Measurements from ENCODE around the gene ENDOG. TPM values are rescaled to one million over a fixed set of nuclear protein-coding genes. Genes with fewer than 3 reads are reported as not detected.

The ENDOG gene
- total RNA-seq, 2 donors from 2014 or later = 59.5 to 66.4 TPM

DNA sequence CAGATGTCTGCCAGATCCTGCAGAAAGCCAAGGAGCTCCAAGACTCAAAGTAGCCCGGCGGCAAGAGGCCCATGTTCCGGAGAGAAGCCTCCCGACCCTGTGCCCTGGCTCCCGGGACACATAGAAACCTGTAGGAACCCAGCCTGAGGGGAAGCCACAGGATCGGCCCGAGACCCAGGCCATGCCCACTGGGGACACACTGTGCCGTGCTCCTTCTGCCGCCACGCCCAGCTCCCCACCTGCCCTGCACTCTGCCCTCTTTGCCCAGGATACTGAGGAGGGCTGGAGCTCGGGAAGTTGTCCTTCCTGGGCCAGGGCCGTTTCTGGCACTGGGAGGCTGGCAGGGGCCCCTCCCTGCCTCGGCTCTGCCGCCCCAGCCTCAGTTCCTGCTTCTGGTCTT, 10.5 kb upstream of the ENDOG start:
- TF ChIP-seq, protein P1, sequence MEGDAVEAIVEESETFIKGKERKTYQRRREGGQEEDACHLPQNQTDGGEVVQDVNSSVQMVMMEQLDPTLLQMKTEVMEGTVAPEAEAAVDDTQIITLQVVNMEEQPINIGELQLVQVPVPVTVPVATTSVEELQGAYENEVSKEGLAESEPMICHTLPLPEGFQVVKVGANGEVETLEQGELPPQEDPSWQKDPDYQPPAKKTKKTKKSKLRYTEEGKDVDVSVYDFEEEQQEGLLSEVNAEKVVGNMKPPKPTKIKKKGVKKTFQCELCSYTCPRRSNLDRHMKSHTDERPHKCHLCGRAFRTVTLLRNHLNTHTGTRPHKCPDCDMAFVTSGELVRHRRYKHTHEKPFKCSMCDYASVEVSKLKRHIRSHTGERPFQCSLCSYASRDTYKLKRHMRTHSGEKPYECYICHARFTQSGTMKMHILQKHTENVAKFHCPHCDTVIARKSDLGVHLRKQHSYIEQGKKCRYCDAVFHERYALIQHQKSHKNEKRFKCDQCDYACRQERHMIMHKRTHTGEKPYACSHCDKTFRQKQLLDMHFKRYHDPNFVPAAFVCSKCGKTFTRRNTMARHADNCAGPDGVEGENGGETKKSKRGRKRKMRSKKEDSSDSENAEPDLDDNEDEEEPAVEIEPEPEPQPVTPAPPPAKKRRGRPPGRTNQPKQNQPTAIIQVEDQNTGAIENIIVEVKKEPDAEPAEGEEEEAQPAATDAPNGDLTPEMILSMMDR (IDR thresholded peaks at IDR 0.05) = no peak
- no peak for DNase-seq
- H3K9me3 ChIP-seq = no peaks in the 10 kb centered on the region
- H3K27me3 ChIP-seq = no peaks in the 10 kb centered on the region
- H3K27ac ChIP-seq = no peak overlapping the region
- intact Hi-C loops (cut with DNase I) = no loop called here
- no peak overlapping the region for H3K9ac ChIP-seq (ENCODE audit: low read depth in 2 of 2, low read length in 2 of 2)
- H3K4me1 ChIP-seq = no peaks in the 10 kb centered on the region
- H3K36me3 ChIP-seq = no peaks in the 10 kb centered on the region
- H3K4me3 ChIP-seq = no peak overlapping the region

DNA sequence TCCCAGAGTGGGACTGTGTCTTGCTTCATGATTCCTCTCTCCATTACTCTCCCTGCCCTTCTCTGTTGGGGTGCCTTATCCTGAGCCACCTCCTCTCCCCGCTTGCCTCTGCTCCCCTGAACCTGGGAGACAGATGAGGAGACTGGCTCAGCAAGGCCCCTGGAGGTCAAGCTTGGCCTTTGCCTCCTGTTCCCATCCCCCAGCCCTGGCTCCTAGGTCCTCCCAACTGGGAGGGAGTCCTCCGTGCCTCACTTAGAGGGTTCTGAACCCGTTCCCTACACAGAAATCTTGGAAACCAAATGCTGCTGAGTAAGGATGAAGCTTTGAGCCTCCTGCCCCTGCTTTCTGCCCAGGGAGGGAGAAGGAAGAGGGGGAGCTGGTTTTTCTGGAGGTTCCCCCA, 9.8 kb upstream of the ENDOG start:
- TF ChIP-seq, protein P1 (IDR thresholded peaks at IDR 0.05) = no peak
- no peak for DNase-seq
- Histone ChIP-seq H3K27me3 (no peaks in the 10 kb centered on the region), H3K4me1 (no peaks in the 10 kb centered on the region), H3K27ac (no peak overlapping the region), H3K9ac (ENCODE audit: low read depth in 2 of 2, low read length in 2 of 2) (no peak overlapping the region), H3K9me3 (no peaks in the 10 kb centered on the region), H3K4me3 (no peak overlapping the region), H3K36me3 (no peaks in the 10 kb centered on the region)
- intact Hi-C loops (cut with DNase I) = no loop called here

DNA sequence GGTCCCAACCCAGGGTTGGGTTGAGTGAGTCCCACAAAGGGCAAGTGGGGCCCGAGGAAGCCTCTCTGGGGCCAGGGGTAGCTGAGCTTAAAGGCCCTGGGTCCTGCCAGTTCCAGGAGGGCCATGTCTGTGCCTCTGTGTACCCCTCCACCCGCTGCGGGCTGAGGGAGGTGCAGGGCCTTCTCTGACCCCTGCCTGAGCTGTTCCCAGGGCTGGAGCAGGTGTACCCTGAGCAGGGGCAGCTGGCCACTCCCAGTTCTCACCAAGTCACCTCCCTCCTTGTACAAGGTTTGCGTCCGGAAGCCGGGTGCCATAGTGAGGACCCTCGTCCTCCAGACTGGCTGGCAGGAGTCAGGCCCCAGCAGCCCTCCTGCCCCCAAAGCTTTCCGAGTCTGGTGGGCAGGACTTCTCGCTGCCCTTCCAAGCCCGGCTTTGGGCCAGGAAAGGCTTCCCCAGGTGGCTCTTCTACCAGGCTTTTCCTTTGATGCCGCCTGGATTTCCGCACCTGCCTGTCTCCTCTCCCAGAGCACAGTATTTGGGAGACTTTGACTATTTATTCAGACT, 9.2 kb upstream of the ENDOG start:
- intact Hi-C loops (cut with DNase I) = no loop called here
- DNase-seq = no peak
- no peaks in the 10 kb centered on the region for H3K4me1 ChIP-seq
- H3K27ac ChIP-seq = no peak overlapping the region
- H3K27me3 ChIP-seq = no peaks in the 10 kb centered on the region
- TF ChIP-seq, protein P1 (IDR thresholded peaks at IDR 0.05) = no peak
- no peaks in the 10 kb centered on the region for H3K36me3 ChIP-seq
- H3K9ac ChIP-seq (ENCODE audit: low read depth in 2 of 2, low read length in 2 of 2) = no peak overlapping the region
- H3K4me3 ChIP-seq = no peak overlapping the region
- no peaks in the 10 kb centered on the region for H3K9me3 ChIP-seq

DNA sequence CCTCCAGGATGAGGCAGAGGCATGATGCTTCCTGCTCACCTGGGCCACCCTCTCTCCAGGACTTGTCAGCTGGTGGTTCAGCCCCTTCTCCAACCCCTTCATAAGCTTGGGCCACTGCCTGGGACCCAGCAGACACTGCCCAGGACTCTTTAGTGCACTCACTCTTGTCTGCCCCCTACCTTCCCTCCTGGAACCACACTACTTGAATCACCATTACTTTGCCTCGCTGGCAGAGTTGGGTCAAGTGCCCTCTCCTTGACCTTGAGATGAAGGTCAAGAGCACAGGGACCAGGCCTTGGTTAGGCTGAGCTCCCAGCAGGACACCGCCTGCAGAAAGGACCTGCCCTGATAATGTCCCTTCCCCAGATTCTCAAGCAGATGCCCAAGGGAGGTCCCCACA, 8.5 kb upstream of the ENDOG start:
- Histone ChIP-seq H3K4me3 (no peak overlapping the region), H3K9ac (ENCODE audit: low read depth in 2 of 2, low read length in 2 of 2) (no peak overlapping the region), H3K36me3 (no peaks in the 10 kb centered on the region), H3K27ac (no peak overlapping the region), H3K27me3 (no peaks in the 10 kb centered on the region), H3K4me1 (no peaks in the 10 kb centered on the region), H3K9me3 (no peaks in the 10 kb centered on the region)
- TF ChIP-seq, protein P1 (IDR thresholded peaks at IDR 0.05) = no peak
- intact Hi-C loops (cut with DNase I) = no loop called here
- DNase-seq = no peak

DNA sequence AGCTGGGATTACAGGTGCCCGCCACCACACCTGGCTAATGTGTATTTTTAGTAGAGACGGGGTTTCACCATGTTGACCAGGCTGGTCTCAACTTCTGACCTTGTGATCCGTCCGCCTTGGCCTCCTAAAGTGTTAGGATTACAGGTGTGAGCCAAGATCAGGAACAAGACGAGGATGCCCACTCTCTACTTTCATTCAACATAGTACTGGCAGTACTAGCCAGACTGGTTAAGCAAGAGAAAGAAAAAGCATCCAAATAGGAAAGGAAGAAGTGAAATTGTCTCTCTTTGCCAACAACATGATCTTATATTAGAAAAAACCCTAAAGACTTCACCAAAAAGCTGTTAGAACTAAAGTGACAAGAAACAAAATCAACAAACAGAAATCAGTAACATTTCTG, 7.4 kb upstream of the ENDOG start:
- Histone ChIP-seq H3K27ac (no peak overlapping the region), H3K4me1 (no peaks in the 10 kb centered on the region), H3K36me3 (no peaks in the 10 kb centered on the region), H3K4me3 (no peak overlapping the region), H3K9me3 (no peaks in the 10 kb centered on the region), H3K9ac (ENCODE audit: low read depth in 2 of 2, low read length in 2 of 2) (no peak overlapping the region), H3K27me3 (no peaks in the 10 kb centered on the region)
- TF ChIP-seq, protein P1 (IDR thresholded peaks at IDR 0.05) = no peak
- intact Hi-C loops (cut with DNase I) = no loop called here
- DNase-seq = no peak
